NCI-H1105 treated with DMSO at 0.1 percent for 48 hours (cell line): ENCODE measurements around the gene NFKBIA.
"Not testable (repeated sequence)": the region's sequence is repeated elsewhere in the genome, so short reads cannot be mapped to it uniquely, and the experiment has no call there.

Experiments used
- DNase-seq: peaks from one replicate; lab custom pipeline; 2025; lab: John Stamatoyannopoulos, UW

NFKBIA gene

DNA sequence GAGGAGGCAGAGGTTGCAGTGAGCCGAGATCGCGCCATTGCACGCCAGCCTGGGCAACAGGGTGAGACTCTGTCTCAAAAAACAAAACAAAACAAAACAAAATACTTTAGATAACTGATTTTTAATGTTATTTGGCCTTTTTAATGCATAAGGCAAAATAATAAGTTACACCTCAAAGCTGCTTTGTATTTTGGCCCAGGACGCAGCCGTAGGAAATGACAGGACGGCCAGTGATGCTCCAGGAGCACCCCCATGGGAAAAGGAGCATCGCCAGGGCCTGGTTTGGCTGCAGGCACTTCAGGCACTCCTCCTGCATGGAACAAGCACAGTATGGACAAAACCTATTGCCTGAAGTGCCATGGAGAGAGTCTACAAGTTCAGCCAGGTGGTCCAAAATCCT, 3.5 kb upstream of the NFKBIA start:
- no peak for DNase-seq

DNA sequence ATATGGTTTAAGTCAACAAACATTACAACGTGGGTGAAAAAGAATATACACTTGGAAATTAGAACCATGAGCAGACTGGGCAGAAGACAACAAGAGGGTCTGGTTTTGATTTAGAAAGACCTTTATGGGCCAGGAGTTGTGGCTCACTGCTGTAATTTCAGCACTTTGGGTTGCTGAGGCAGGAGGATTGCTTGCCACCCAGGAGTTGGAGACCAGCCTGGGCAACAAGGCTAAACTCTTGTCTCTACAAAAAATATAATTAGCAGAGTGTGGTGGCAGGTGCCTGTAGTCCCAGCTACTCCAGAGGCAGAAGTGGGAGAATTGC, 2.7 kb upstream of the NFKBIA start:
- DNase-seq: peak; percentile 27

- DNase-seq: peak; percentile 73
Measured at GRCh38 chr14:35406506-35407305, 2.2 kb upstream of the NFKBIA start.

GRCh38 chr14:35406090-35406489, 1.5 kb upstream of the NFKBIA start:
- no peak for DNase-seq

- no peak for DNase-seq
Measured at GRCh38 chr14:35405304-35405996, 901 bp upstream of the NFKBIA start.

GRCh38 chr14:35403603-35404448, 723 bp downstream of the NFKBIA start:
- DNase-seq: peak; percentile 93

GRCh38 chr14:35403114-35403602, 1.4 kb downstream of the NFKBIA start:
- no peak for DNase-seq

DNA sequence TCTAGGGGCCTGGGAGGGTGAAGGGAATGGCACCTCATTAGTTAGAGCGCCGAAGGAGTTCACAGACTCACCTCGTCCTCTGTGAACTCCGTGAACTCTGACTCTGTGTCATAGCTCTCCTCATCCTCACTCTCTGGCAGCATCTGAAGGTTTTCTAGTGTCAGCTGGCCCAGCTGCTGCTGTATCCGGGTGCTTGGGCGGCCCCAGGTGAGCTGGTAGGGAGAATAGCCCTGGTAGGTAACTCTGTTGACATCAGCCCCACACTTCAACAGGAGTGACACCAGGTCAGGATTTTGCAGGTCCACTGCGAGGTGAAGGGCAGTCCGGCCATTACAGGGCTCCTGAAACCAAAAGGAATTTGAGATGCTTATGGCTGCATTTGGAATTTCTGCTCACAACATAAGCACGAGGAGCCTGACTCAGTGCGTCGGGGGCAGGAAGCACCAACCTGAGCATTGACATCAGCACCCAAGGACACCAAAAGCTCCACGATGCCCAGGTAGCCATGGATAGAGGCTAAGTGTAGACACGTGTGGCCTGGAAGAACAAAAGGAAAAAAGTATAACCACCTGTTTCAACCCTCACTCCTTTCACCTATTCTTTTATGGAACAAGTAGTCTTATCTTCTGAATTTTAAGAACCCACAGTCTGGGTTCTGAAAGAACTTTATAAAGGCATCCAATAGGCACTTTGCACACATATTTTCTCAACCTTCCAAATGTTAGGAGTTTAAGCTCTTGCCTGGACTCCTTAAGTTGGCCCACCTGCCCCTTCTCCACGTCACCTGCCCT, 2.0 kb downstream of the NFKBIA start:
- no peak for DNase-seq

DNA sequence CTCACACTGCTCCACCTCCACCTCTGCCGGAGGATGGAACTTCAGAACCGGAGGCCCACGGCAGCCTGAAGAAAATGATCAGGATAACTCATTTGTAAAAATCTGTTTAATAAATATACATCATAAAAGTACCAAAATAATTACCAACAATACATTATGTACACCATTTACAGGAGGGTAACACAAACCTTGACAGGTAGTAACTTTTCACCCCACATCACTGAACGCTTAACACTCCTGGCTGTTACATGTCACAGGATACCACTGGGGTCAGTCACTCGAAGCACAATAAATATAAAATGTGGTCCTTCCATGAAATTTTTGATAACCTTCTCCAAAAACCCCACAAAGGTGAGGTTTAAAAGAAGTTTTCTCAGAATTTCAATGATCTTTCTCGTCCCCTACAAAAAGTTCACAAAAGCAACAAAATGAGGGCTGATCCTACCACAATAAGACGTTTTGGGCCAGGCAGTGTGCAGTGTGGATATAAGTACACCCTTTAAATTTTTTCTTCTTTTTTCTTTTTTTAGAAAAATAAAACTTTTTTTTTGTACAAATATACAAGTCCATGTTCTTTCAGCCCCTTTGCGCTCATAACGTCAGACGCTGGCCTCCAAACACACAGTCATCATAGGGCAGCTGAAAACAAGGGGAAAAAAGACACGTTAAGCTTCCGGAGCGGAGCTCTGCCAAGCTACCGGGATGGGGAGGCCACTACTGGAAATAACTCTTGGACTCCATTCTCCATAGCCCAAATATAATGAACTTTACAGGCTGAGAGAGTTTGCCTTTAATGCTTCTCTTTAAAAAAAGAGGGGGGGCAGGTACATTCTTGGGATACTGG, 2.9 kb downstream of the NFKBIA start:
- DNase-seq: no peak

DNA sequence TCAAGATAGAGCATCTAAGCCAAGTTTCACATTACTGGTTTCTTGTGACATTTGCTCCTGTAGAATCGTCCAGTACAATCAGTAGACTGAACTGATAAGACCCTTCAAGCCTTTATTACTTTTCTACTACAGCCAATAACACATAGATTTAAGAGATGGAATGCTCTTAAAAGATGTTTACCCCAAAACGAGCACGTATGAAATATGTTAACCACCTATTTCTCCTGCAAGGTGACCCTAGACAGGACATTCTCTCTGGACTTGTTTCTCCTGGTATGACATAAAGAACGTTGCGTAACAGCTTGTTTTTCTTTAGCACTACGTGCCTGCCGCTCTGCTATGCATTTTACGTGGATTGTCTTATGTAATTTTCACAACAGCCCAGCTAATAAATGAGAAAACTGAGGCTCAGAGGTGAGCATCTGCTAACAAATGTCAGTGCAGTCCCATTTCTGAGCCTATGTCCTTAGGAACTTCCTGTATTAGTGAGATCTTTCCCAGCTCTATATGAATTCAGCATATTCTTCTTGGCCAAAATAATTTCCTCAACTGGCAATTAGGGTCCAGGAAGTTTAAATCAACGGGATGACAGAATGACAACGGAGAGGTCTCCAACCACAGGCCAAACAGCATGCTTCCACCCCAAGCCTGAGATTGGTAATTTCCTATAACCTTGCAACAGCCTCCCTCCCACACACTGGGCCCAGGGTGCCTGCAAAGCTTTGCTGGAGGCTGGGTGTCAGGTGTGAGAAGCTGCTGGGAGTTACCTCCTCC, 3.7 kb downstream of the NFKBIA start:
- no peak for DNase-seq

DNA sequence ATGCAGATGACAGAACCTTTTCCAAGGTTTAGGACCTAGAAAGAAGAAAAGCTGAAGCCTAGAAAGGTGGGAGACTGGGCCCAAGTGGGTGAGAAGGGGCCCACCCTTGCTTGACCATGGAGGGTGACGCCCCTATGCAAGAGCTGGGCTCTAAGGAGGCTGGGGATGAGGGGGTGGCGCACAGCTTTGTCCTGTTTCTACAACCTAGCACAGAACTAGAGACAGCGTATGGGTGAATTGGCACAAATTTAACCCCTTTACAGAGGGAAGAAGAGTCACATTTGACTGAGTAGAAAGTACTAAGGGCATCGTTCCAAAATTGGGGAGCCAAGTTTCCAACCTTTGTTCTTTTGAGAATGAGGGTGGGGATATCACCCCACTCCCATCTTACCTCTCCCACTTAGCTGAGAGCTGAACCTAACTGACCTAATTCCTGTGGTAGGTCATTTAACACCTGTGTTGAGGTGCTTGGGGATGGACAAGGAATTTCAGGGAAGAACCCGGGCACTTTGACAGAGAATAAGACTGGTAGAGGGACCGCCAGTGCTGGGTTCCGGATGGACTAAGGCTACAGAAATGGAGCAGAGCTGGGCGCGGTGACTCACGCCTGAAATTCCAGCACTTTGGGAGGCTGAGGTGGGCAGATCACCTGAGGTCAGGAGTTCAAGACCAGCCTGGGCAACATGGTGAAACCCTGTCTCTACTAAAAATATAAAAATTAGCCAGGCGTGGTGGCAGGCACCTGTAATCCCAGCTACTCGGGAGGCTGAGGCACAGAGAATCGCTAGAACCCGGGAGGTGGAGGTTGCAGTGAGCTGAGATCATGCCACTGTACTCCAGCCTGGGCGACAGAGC, 5.2 kb downstream of the NFKBIA start:
- DNase-seq: no peak

DNA sequence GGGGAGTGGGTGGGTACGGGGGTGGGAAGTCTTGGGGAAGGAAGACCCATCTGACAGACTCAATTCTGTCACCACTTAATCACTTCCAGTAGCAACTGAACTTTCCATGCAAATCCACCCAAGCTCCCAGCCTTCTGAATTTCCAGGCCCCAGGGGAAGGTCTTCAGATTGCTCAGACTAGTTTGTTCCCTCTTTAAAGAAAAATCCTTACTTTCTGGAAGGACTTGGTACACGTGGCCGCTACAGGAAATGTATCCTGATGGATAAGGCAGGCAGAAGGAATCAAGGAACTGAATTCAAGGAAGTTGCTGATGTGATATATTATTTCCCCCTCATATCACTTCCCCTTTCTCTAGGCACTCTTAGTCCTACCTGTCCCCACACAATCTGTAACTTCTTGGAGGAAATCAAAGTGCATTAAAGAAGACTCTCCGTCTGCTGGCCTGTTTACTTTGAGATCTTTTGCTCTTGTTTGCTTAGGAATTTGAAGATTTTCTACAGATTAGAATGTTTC, 6.4 kb downstream of the NFKBIA start:
- no peak for DNase-seq

DNA sequence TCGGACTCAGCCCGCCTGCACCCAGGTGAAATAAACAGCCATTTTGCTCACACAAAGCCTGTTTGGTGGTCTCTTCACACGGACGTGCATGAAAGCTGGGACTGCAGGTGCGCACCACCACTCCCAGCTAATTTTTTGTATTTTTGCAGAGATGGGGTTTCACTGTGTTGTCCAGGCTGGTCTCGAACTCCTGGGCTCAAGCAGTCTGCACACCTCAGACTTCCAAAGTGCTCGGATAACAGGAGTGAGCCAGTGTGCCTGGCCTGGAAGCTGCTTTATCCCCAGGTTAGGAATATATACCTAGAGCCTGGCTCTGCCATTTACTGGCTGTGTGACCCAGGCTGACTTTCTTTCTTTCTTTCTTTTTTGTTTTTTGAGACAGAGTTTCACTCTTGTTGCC, 7.9 kb downstream of the NFKBIA start:
- not testable (repeated sequence) for DNase-seq

- no peak for DNase-seq
Measured at GRCh38 chr14:35395283-35395682, 9.3 kb downstream of the NFKBIA start.

GRCh38 chr14:35394326-35395013, 10.1 kb downstream of the NFKBIA start:
- no peak for DNase-seq

- DNase-seq: no peak
Measured at GRCh38 chr14:35393826-35394225, 10.7 kb downstream of the NFKBIA start.

DNA sequence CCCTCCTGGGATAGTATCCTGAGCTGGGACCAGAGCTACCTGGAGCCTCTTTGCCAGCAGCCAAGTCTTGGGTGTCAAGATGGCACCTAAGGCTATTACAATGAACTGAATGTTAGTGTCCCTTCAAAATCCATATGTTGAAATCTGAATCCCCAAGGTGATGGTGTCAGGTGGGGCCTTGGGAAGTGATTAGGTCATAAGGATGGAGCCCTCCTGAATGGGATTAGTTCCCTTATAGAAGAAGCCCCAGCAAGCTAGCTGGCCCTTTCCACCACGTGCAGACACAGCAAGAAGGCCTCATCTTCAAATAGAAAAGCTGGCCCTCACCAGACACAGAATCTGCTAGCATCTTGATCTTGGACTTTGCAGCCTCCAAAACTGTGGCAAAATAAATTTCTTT, 12.4 kb downstream of the NFKBIA start:
- no peak for DNase-seq

GRCh38 chr14:35391388-35391710, 13.2 kb downstream of the NFKBIA start:
- DNase-seq: no peak
